ENCODE data around the gene TLE5.

GRCh38 chr19:3061182-3062161 lies 823 bp downstream of the TLE5 start:
- TF ChIP-seq CTCF (conservative IDR thresholded peaks at IDR 0.05; ENCODE audit: low read depth, low read length) = peak; percentile 26; the same call in 1 of the 2 replicates
- no peak for TF ChIP-seq BHLHE40 (IDR thresholded peaks at IDR 0.05; ENCODE audit: low read depth, low read length)
- no peak for TF ChIP-seq POLR2A (IDR thresholded peaks at IDR 0.05; ENCODE audit: low read depth, low read length)
- TF ChIP-seq CEBPB (IDR thresholded peaks at IDR 0.05; ENCODE audit: low read depth, low read length) = no peak
- TF ChIP-seq RFX5 (IDR thresholded peaks at IDR 0.05; ENCODE audit: low read depth, low read length) = no peak
- peak; percentile 70; the same call in 1 of the 2 replicates for TF ChIP-seq MAZ (IDR thresholded peaks at IDR 0.05; ENCODE audit: borderline replicate concordance, low read depth, low read length)
- TF ChIP-seq MAFK (IDR thresholded peaks at IDR 0.05; ENCODE audit: low read depth, low read length) = no peak
- TF ChIP-seq MXI1 (IDR thresholded peaks at IDR 0.05; ENCODE audit: borderline replicate concordance, low read depth, low read length) = no peak
- TF ChIP-seq RAD21 (IDR thresholded peaks at IDR 0.05; ENCODE audit: low read length) = no peak
- TF ChIP-seq FOS (IDR thresholded peaks at IDR 0.05; ENCODE audit: low read depth, low read length) = no peak
- TF ChIP-seq ELK1 (IDR thresholded peaks at IDR 0.05; ENCODE audit: borderline replicate concordance, low read depth, low read length) = no peak

All from IMR-90 (cell line).